Mesenteric fat pad (tissue), 1 donor: ENCODE results near the gene VWA7. TPM values are rescaled to one million over a fixed set of nuclear protein-coding genes. Genes with fewer than 3 reads are reported as not detected.

Source experiments
- DNase-seq: peaks from one replicate; pipeline ENCODE4 v3.0.0-alpha.2; 2020; ENCODE audit warnings: low spot score
- total RNA-seq: library from RNA; stranded (reverse); fragmentation: NEBNext Ultra II Directional; extraction: Animal tissue kit (Norgen Biotek cat#: 25700); gene quantifications from one replicate; pipeline ENCODE4 v1.2.1, GENCODE V29; 2021
- donor health status: DM: yes; HTN: yes; CAD: no.

The VWA7 gene
- total RNA-seq, 1 donor from 2014 or later = 0.77 TPM

- no peak for DNase-seq
Measured at GRCh38 chr6:31730631-31731086, 46.5 kb downstream of the VWA7 start.

- peak; percentile 97 for DNase-seq
Measured at GRCh38 chr6:31729979-31730630, 47.0 kb downstream of the VWA7 start.

GRCh38 chr6:31729515-31729978 lies 47.6 kb downstream of the VWA7 start:
- DNase-seq = peak; percentile 93

GRCh38 chr6:31728767-31729514 lies 48.2 kb downstream of the VWA7 start, which contains the start of gene DDAH2:
DDAH2 (minus strand) TSS chr6:31729299; CDS start chr6:31729161, 138 bp downstream.
- no peak for DNase-seq

- DNase-seq = no peak
Measured at GRCh38 chr6:31727717-31728671, 49.1 kb downstream of the VWA7 start.

GRCh38 chr6:31727034-31727716 lies 50.0 kb downstream of the VWA7 start:
- DNase-seq = no peak

GRCh38 chr6:31725502-31726350 lies 51.4 kb downstream of the VWA7 start:
- no peak for DNase-seq

GRCh38 chr6:31723980-31724691 lies 53.0 kb downstream of the VWA7 start:
- no peak for DNase-seq

- no peak for DNase-seq
Measured at GRCh38 chr6:31723245-31723979, 53.7 kb downstream of the VWA7 start, which contains the start of gene MPIG6B. MPIG6B (plus strand) TSS chr6:31723373; CDS start chr6:31723384, 11 bp downstream.

- DNase-seq = no peak
Measured at GRCh38 chr6:31722173-31722572, 55.0 kb downstream of the VWA7 start.

- no peak for DNase-seq
Measured at GRCh38 chr6:31721351-31722020, 55.6 kb downstream of the VWA7 start, which contains the start of gene LY6G6C. LY6G6C (minus strand) TSS chr6:31721746; CDS start chr6:31721679, 67 bp downstream.

- no peak for DNase-seq
Measured at GRCh38 chr6:31720196-31720770, 56.8 kb downstream of the VWA7 start.

GRCh38 chr6:31719001-31719400 lies 58.1 kb downstream of the VWA7 start:
- no peak for DNase-seq

GRCh38 chr6:31718265-31718664 lies 58.9 kb downstream of the VWA7 start:
- DNase-seq = no peak

- no peak for DNase-seq
Measured at GRCh38 chr6:31717499-31718222, 59.5 kb downstream of the VWA7 start.
